Lower lobe of right lung (tissue), 2 donors: ENCODE results near the gene SORCS2. TPM values are rescaled to one million over a fixed set of nuclear protein-coding genes. Genes with fewer than 3 reads are reported as not detected.

Experiments used
- ATAC-seq, 2 donors: fragments of 200-7000 bp; cut with Tn5 transposase; one replicate each; pipeline ENCODE4 v1.9.1; 2020 to 2022; ENCODE audit warnings: mild to moderate bottlenecking in 2 of 2, moderate library complexity in 2 of 2
- DNase-seq: peaks from one replicate; pipeline ENCODE4 v3.0.0-alpha.2; 2020
- H3K27ac ChIP-seq: fragments of 200-600 bp; one replicate; pipeline ENCODE4 v1.8.0; 2022
- H3K27me3 ChIP-seq: fragments of 200-600 bp; one replicate; pipeline ENCODE4 v1.8.0; 2022; ENCODE audit warnings: low read depth
- H3K36me3 ChIP-seq: fragments of 200-600 bp; one replicate; pipeline ENCODE4 v1.8.0; 2022; ENCODE audit warnings: mild to moderate bottlenecking
- H3K4me1 ChIP-seq: fragments of 200-600 bp; one replicate; pipeline ENCODE4 v1.8.0; 2022
- H3K4me3 ChIP-seq: fragments of 200-600 bp; one replicate; pipeline ENCODE4 v1.8.0; 2022; ENCODE audit warnings: mild to moderate bottlenecking
- H3K9me3 ChIP-seq: fragments of 200-600 bp; one replicate; pipeline ENCODE4 v1.8.0; 2022
- CTCF ChIP-seq: fragments of 200-600 bp; IDR thresholded peaks from one replicate; pipeline ENCODE4 v1.8.0; 2022; ENCODE audit warnings: antibody characterized with exemption, mild to moderate bottlenecking
- intact Hi-C: fragments of 100-400 bp; cut with DNase I; formaldehyde crosslinking; loops from one replicate; pipeline ENCODE4 v1.11.0; 2022
- total RNA-seq: library from RNA; stranded (reverse); fragmentation: NEBNext Ultra II Directional; extraction: Animal tissue kit (Norgen Biotek cat#: 25700); gene quantifications from one replicate; pipeline ENCODE4 v1.2.1, GENCODE V29; 2021
- donor health status: DM: no; HTN: yes; CAD: no; lungs with severe emphysema.

SORCS2 gene
- total RNA-seq, 1 donor from 2014 or later, result 5.8 TPM

DNA sequence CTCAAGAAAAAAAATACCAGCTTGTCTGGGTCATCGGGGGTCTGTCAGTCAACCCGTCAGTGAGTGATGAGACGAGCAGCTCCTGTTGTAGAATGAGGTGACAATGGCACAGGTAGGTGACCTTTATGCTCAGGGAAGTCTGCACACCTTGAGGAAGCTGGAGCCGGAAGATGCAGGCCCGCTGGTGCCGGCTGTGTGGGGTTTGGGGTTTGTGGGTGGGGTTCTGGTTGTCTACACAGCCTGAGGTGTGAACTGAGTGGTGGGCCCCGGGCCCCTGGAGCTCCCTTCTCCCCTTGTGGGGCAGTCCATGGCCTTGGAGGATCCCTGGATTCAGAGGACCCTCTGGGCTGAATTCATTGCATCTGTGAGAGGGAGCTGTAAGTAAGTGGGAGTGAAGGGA lies 75.5 kb downstream of the SORCS2 start:
- Histone ChIP-seq H3K4me1 (no peaks in the 10 kb centered on the region), H3K27me3 (no peaks in the 10 kb centered on the region), H3K4me3 (no peak overlapping the region), H3K36me3 (no peaks in the 10 kb centered on the region), H3K9me3 (no peaks in the 10 kb centered on the region), H3K27ac (no peak overlapping the region)
- intact Hi-C loops, result no loop called here
- DNase-seq (no peak), ATAC-seq (no peak)
- no peak for TF ChIP-seq CTCF

DNA sequence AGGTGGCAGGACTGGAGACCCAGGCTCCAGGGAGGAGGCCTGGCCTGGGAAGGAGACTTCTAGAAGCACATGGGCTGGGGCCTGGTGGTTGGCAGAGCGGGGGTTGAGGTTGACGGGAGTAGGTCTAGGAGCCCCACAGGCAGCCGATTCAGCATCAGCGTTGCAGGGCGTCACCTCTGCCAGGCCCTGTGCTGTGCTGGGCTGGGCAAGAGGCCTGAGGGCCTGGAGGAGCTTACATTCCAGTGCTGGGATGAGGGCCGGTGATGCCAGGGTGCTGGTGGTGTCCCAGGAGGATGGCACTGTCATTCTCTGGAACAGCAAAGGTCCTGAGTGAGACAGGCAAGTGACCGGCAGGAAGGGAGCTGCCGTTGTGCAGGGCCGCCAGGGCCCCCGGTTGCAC lies 76.6 kb downstream of the SORCS2 start:
- no peak for DNase-seq
- H3K4me1 ChIP-seq, result no peaks in the 10 kb centered on the region
- no peak overlapping the region for H3K27ac ChIP-seq
- H3K9me3 ChIP-seq, result no peaks in the 10 kb centered on the region
- no peak for ATAC-seq
- H3K36me3 ChIP-seq, result no peaks in the 10 kb centered on the region
- H3K4me3 ChIP-seq, result no peak overlapping the region
- no peaks in the 10 kb centered on the region for H3K27me3 ChIP-seq
- no peak for TF ChIP-seq CTCF
- intact Hi-C loops, result no loop called here

DNA sequence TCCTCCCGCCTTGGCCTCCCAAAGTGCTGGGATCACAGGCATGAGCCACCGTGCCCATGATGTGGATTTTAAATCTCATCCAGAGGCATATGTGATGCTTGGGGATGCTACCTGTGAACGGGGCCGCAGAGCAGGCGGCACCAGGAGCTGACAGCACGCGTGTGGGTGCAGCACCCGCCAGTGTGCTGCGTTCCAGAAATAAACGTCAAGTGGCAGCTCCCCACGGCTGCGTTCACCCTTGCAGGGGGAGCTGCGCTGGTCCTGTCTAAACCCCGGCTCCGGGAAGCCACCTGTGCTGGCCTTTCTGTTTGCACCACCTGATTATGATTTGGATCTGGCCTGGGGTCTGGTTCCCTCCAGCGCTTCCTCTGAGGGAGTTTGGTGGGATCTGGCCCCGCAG lies 77.8 kb downstream of the SORCS2 start:
- no peak for DNase-seq
- H3K27me3 ChIP-seq, result no peaks in the 10 kb centered on the region
- H3K9me3 ChIP-seq, result no peaks in the 10 kb centered on the region
- no peak overlapping the region for H3K4me3 ChIP-seq
- no peak for ATAC-seq
- H3K27ac ChIP-seq, result no peak overlapping the region
- no peaks in the 10 kb centered on the region for H3K4me1 ChIP-seq
- intact Hi-C loops, result no loop called here
- H3K36me3 ChIP-seq, result no peaks in the 10 kb centered on the region
- no peak for TF ChIP-seq CTCF

DNA sequence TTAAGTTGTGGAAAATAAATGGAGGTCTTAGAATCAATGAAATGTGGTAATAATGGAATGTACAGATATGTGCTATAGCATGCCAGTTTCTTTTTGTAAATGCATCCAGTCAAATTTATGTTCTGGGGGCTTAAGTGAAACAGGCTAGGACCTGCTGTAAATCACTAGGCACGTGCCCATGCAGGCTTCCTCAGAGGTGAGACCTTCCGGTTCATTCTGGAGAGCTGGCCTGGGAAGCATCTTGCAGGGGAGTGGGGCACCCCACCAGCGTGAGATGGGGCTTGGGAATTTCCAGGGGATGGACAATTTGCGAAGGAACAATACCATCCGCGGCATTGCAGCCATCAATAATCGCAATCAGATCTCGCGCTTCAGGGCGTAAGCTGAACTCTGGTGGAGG lies 80.1 kb downstream of the SORCS2 start:
- no peak for DNase-seq
- Histone ChIP-seq H3K27me3 (no peaks in the 10 kb centered on the region), H3K27ac (no peak overlapping the region), H3K4me3 (no peak overlapping the region), H3K36me3 (no peaks in the 10 kb centered on the region), H3K9me3 (no peaks in the 10 kb centered on the region), H3K4me1 (no peaks in the 10 kb centered on the region)
- TF ChIP-seq CTCF, result no peak
- ATAC-seq, result no peak
- intact Hi-C loops, result no loop called here

DNA sequence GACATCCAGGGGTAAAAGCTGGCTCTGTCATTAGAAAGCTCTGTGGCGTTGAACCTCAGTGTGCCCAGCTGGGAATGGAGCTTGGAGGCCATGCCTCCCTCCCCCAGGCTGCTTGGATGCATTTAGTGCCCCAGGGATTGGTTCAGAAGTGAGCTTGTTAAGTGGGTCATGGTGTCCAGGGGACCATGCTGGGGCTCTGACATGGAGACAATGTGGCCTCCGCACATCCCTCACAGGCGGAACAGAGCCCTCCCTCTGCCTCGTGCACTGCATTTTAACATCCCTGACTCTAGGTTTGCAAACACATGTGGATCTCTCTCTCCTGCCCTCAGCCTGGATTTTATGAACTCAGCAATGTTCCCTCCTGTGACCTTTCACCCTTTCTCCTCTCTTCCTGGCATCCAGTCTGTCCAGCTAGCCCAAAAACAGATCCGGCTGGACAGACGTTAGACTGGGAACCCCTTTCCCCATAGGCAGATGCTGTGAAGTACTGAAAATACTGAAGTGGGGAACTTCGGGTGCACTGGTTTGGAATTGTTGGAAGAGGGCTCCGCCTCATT lies 81.5 kb downstream of the SORCS2 start:
- Histone ChIP-seq H3K27ac (no peak overlapping the region), H3K4me1 (no peaks in the 10 kb centered on the region), H3K9me3 (no peaks in the 10 kb centered on the region), H3K36me3 (no peaks in the 10 kb centered on the region), H3K4me3 (no peak overlapping the region), H3K27me3 (no peaks in the 10 kb centered on the region)
- no peak for TF ChIP-seq CTCF
- intact Hi-C loops, result no loop called here
- DNase-seq, result no peak
- no peak for ATAC-seq

- Histone ChIP-seq H3K27ac (no peak overlapping the region), H3K9me3 (no peaks in the 10 kb centered on the region), H3K4me1 (no peaks in the 10 kb centered on the region), H3K4me3 (no peak overlapping the region), H3K27me3 (no peaks in the 10 kb centered on the region), H3K36me3 (no peaks in the 10 kb centered on the region)
- ATAC-seq (no peak), DNase-seq (no peak)
- intact Hi-C loops, result no loop called here
- TF ChIP-seq CTCF, result no peak
Observed at GRCh38 chr4:7275067-7275466, 82.7 kb downstream of the SORCS2 start.
